AG08395 (cell line): Measurements from ENCODE around the gene PFN1.
"Not testable (repeated sequence)": the region's sequence is repeated elsewhere in the genome, so short reads cannot be mapped to it uniquely, and the experiment has no call there.

Experiments
- DNase-seq: peaks from one replicate; pipeline ENCODE4 v3.0.0; 2012; ENCODE audit warnings: mixed read lengths, low spot score

The PFN1 gene

GRCh38 chr17:4945176-4945943 lies 3.0 kb downstream of the PFN1 start:
- peak; percentile 94 for DNase-seq

GRCh38 chr17:4944554-4945175 lies 3.7 kb downstream of the PFN1 start:
- no peak for DNase-seq

- DNase-seq, result no peak
These were observed 4.2 kb downstream of the PFN1 start for GRCh38 chr17:4944163-4944553.

GRCh38 chr17:4942760-4943508 lies 5.4 kb downstream of the PFN1 start:
- no peak for DNase-seq

- DNase-seq, result no peak
These were observed 7.1 kb downstream of the PFN1 start for GRCh38 chr17:4941319-4941610.

- DNase-seq, result peak; percentile 77
These were observed 7.6 kb downstream of the PFN1 start for GRCh38 chr17:4940555-4941318.

GRCh38 chr17:4939796-4940554 lies 8.4 kb downstream of the PFN1 start, which contains the start of the genes RNF167 and SLC25A11:
TSS of gene RNF167 (plus strand) at chr17:4940268. CDS start at chr17:4940910, 642 bp downstream.
TSS of gene SLC25A11 (minus strand) at chr17:4940046. CDS start at chr17:4939910, 136 bp downstream.
- peak; percentile 99 for DNase-seq

- DNase-seq, result no peak
These were observed 8.9 kb downstream of the PFN1 start for GRCh38 chr17:4939546-4939795.

- DNase-seq, result no peak
These were observed 9.4 kb downstream of the PFN1 start for GRCh38 chr17:4938688-4939545.

- no peak for DNase-seq
These were observed 10.2 kb downstream of the PFN1 start for GRCh38 chr17:4938069-4938491.

GRCh38 chr17:4937553-4937952 lies 10.8 kb downstream of the PFN1 start:
- no peak for DNase-seq

- DNase-seq, result no peak
These were observed 11.9 kb downstream of the PFN1 start for GRCh38 chr17:4936436-4936835.

GRCh38 chr17:4935650-4936049 lies 12.7 kb downstream of the PFN1 start:
- DNase-seq, result no peak

GRCh38 chr17:4934173-4934979 lies 14.0 kb downstream of the PFN1 start:
- peak; percentile 58 for DNase-seq

- DNase-seq, result no peak
These were observed 14.7 kb downstream of the PFN1 start for GRCh38 chr17:4933646-4934045.

- DNase-seq, result no peak
These were observed 15.6 kb downstream of the PFN1 start for GRCh38 chr17:4932756-4933155.

GRCh38 chr17:4931963-4932362 lies 16.4 kb downstream of the PFN1 start, which contains the start of gene GP1BA:
TSS of gene GP1BA (plus strand) at chr17:4932277. CDS start at chr17:4932605, 328 bp downstream.
- DNase-seq, result no peak

GRCh38 chr17:4928881-4929280 lies 19.4 kb downstream of the PFN1 start:
- DNase-seq, result no peak

GRCh38 chr17:4926577-4927335 lies 21.6 kb downstream of the PFN1 start:
- not testable (repeated sequence) for DNase-seq
